ENCODE measurements around the gene PPP1R8. TPM values are rescaled to one million over a fixed set of nuclear protein-coding genes. Genes with fewer than 3 reads are reported as not detected.
"Not testable (repeated sequence)": the region's sequence is repeated elsewhere in the genome, so short reads cannot be mapped to it uniquely, and the experiment has no call there.

PPP1R8 gene
- total RNA-seq, 2 experiments from 2014 or later, result 42.9 to 43.8 TPM

DNA sequence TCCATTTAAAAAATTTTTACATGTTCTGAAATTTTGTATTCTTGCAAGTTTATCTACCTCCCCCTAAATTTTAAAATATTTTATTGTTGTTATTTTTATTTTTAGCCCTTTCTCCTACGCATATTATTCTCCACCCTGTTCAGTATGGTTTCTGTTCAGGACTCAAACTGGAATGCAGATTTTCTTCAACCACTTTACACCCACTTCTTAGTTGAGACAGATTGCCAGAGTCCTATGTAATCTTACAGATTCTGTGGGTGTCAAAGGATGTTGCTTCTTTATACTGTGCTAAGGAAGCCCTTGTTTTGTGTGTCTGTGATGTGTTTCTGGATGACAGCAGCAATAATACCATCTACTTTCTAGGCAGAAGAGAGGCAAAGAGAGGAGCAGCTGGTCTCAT lies 20.7 kb upstream of the PPP1R8 start:
- POLR2A ChIA-PET, result no interaction called here
- H3K27me3 Mint-ChIP-seq, result no peaks in the 10 kb centered on the region
- no peak overlapping the region for H3K4me3 Mint-ChIP-seq
- intact Hi-C loops (cut with micrococcal nuclease), result no loop called here
- peaks cover 7% of the 10 kb centered on the region for H3K4me1 Mint-ChIP-seq (ENCODE audit: low read depth)
- H3K36me3 Mint-ChIP-seq, result peaks cover 15% of the 10 kb centered on the region
- H3K27ac Mint-ChIP-seq, result no peak overlapping the region
- no peaks in the 10 kb centered on the region for H3K9me3 Mint-ChIP-seq
- no peak for DNase-seq
- CTCF ChIA-PET, result interaction anchor here (0.6 kb wide), 1 partner anchor 36 kb away, joined by 3 read pairs; no protein-coding TSS in a partner anchor

DNA sequence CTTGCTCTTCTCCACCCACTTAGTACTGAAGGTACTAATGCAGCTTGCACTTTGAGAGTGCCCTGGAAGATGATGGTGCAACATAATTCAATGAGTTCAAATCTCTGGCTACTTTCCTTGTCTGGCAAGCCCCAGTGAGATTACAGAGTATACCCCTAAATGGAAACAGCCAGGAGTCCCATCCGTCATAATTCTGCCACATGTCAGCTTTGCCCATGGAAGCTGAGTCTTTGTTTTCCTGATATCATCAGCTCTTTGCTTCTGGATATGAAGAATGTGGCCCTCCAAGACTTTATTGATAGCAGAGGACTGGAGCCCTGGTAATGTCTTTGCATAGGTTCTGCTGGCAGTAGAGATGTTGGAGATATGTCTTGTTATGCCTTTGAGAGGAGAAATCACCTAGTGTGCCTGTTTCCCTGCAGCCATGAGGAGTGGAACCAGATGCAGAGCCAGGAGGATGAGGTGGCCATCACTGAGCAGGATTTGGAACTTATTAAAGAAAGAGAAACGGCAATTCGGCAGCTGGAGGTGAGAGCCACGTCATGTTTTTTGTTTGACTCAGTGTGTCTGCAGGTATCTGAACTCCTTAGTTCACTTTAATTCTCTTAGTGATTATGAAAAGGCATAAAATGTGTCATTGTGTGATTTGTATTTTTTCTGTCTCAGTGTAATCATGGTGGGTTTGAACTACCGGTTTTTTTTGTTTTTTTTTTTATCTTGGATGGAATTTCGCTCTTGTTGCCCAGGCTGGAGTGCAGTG lies 18.7 kb upstream of the PPP1R8 start:
- DNase-seq, result peak; percentile 45
- H3K4me1 Mint-ChIP-seq (ENCODE audit: low read depth), result peaks cover 7% of the 10 kb centered on the region
- H3K27ac Mint-ChIP-seq, result peak overlapping the region; percentile 68
- H3K9me3 Mint-ChIP-seq, result no peaks in the 10 kb centered on the region
- peaks cover 20% of the 10 kb centered on the region for H3K36me3 Mint-ChIP-seq
- intact Hi-C loops (cut with micrococcal nuclease), result no loop called here
- no peak overlapping the region for H3K4me3 Mint-ChIP-seq
- CTCF ChIA-PET, result interaction anchor here (1.1 to 1.2 kb wide), 2 partner anchors 38 to 143 kb away, joined by 3 read pairs; no protein-coding TSS in a partner anchor
- POLR2A ChIA-PET, result interaction anchor here (1.3 kb wide), 1 partner anchor 19 kb away, joined by 3 read pairs; the partner anchor contains the start of gene PPP1R8
- H3K27me3 Mint-ChIP-seq, result no peaks in the 10 kb centered on the region

DNA sequence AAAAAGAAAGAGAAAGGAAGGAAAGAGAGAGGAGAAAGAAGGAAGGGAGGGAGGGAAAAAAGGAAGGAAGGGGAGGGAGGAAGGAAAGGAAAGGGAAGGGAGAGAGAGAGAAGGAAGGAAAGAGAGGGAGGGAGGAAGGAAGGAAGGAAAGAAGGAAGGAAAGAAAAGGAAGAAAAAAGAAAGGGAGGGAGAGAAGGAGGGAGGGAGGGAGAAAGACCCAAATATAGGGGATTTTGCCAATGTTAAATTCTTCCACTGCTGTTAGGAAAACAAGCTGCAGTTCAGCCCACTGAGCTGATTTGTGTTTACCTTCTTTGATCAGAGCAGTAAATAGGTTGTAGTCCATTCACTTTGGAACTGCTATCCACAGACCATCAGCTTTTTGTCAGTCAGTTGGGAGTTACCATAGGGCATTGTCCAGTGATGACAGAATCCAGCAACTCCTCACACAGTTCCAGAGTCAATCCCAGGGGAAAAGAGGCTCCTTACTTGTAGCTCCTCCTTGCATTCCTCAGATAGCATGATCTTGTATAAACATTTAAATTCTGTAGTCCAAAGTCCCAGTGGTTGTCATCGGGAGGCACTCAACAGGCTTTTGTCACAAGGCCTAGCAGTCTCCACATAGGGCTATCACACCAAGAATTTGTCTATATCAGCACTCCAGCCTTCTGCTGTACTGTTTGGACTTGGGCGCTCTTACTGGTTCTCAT lies 13.5 kb upstream of the PPP1R8 start:
- intact Hi-C loops (cut with micrococcal nuclease), result no loop called here
- Mint-ChIP-seq H3K9me3 (no peaks in the 10 kb centered on the region), H3K27ac (no peak overlapping the region), H3K36me3 (peaks cover 31% of the 10 kb centered on the region), H3K4me1 (ENCODE audit: low read depth) (peaks cover 3% of the 10 kb centered on the region), H3K27me3 (no peaks in the 10 kb centered on the region), H3K4me3 (no peak overlapping the region)
- CTCF ChIA-PET, result no interaction called here
- POLR2A ChIA-PET, result no interaction called here
- DNase-seq, result no peak

- H3K27ac Mint-ChIP-seq, result no peak overlapping the region
- ChIA-PET CTCF (no interaction called here), POLR2A (no interaction called here)
- H3K4me3 Mint-ChIP-seq, result no peak overlapping the region
- H3K36me3 Mint-ChIP-seq, result peaks cover 21% of the 10 kb centered on the region
- H3K9me3 Mint-ChIP-seq, result no peaks in the 10 kb centered on the region
- no peaks in the 10 kb centered on the region for H3K4me1 Mint-ChIP-seq (ENCODE audit: low read depth)
- intact Hi-C loops (cut with micrococcal nuclease), result no loop called here
- no peak for DNase-seq
- no peaks in the 10 kb centered on the region for H3K27me3 Mint-ChIP-seq
Measured at GRCh38 chr1:27821761-27822315, 8.7 kb upstream of the PPP1R8 start.

- no peaks in the 10 kb centered on the region for H3K9me3 Mint-ChIP-seq
- no peaks in the 10 kb centered on the region for H3K27me3 Mint-ChIP-seq
- peaks cover 14% of the 10 kb centered on the region for H3K36me3 Mint-ChIP-seq
- DNase-seq, result no peak
- CTCF ChIA-PET, result no interaction called here
- H3K4me1 Mint-ChIP-seq (ENCODE audit: low read depth), result no peaks in the 10 kb centered on the region
- intact Hi-C loops (cut with micrococcal nuclease), result no loop called here
- H3K27ac Mint-ChIP-seq, result no peak overlapping the region
- POLR2A ChIA-PET, result no interaction called here
- no peak overlapping the region for H3K4me3 Mint-ChIP-seq
Measured at GRCh38 chr1:27823784-27824183, 6.8 kb upstream of the PPP1R8 start.

- peaks cover 11% of the 10 kb centered on the region for H3K36me3 Mint-ChIP-seq
- ChIA-PET POLR2A (no interaction called here), CTCF (no interaction called here)
- no peaks in the 10 kb centered on the region for H3K4me1 Mint-ChIP-seq (ENCODE audit: low read depth)
- no peak overlapping the region for H3K4me3 Mint-ChIP-seq
- no peaks in the 10 kb centered on the region for H3K9me3 Mint-ChIP-seq
- intact Hi-C loops (cut with micrococcal nuclease), result no loop called here
- no peaks in the 10 kb centered on the region for H3K27me3 Mint-ChIP-seq
- H3K27ac Mint-ChIP-seq, result no peak overlapping the region
- no peak for DNase-seq
Measured at GRCh38 chr1:27824411-27824810, 6.2 kb upstream of the PPP1R8 start.

DNA sequence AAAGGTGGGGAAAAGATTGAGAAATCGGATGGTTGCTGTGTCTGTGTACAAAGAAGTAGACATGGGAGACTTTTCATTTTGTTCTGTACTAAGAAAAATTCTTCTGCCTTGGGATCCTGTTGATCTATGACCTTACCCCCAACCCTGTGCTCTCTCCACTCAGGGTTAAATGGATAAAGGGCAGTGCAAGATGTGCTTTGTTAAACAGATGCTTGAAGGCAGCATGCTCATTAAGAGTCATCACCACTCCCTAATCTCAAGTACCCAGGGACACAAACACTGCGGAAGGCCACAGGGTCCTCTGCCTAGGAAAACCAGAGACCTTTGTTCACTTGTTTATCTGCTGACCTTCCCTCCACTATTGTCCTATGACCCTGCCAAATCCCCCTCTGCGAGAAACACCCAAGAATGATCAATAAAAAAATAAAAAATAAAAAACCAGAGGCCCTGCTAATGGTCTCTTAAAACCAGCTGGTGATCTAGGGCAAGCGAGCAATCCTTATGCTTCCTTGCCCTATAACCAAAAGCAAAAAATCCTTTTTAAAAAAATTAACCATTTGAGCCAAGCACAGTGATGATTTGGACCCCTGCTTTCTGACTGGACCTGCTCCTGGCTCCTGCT lies 1.1 kb upstream of the PPP1R8 start:
- peak overlapping the region; percentile 23 for H3K27ac Mint-ChIP-seq
- peaks cover 24% of the 10 kb centered on the region for H3K4me1 Mint-ChIP-seq (ENCODE audit: low read depth)
- intact Hi-C loops (cut with micrococcal nuclease); DNase-seq; H3K9me3 Mint-ChIP-seq; H3K27me3 Mint-ChIP-seq: not testable (repeated sequence)
- H3K36me3 Mint-ChIP-seq, result peaks cover 12% of the 10 kb centered on the region
- ChIA-PET POLR2A (interaction anchor here (2.3 kb wide), 1 partner anchor 57 kb away, joined by 13 read pairs; the partner anchor contains the start of gene STX12), CTCF (interaction anchor here (0.5 to 2.3 kb wide), 4 partner anchors 59 to 160 kb away, joined by 3 to 10 read pairs (median 4); no protein-coding TSS in a partner anchor)
- peak overlapping the region; percentile 92 for H3K4me3 Mint-ChIP-seq

- peaks cover 34% of the 10 kb centered on the region for H3K4me1 Mint-ChIP-seq (ENCODE audit: low read depth)
- intact Hi-C loops (cut with micrococcal nuclease), result loop anchor here (1.0 to 10.0 kb wide), 2 partner anchors 107 to 162 kb away; partner anchors contain the start of gene FAM76A
- H3K36me3 Mint-ChIP-seq, result peaks cover 12% of the 10 kb centered on the region
Measured at GRCh38 chr1:27831568-27832410, 1.2 kb downstream of the PPP1R8 start.

DNA sequence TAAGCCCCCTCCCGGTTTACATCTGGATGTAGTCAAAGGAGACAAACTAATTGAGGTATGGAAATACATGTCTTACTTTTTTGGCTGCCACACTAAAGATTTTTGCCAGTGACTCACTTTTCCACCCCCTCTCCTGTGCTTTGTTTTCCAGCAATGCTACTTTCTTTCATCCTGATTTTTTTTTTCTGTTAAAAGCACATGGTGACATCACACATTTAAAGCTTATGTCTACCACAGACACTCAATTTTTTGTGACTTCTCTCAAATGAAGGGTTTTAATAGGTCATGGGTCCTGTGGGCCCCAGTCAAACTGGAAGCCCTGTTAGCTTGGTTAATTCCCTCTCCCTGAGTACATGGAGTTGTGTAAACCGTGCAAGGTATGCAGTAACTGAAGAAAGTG lies 2.2 kb downstream of the PPP1R8 start:
- H3K4me3 Mint-ChIP-seq, result no peak overlapping the region
- no peak overlapping the region for H3K27ac Mint-ChIP-seq
- peaks cover 12% of the 10 kb centered on the region for H3K36me3 Mint-ChIP-seq
- no peaks in the 10 kb centered on the region for H3K9me3 Mint-ChIP-seq
- no peaks in the 10 kb centered on the region for H3K27me3 Mint-ChIP-seq
- intact Hi-C loops (cut with micrococcal nuclease), result loop anchor here (1.0 to 10.0 kb wide), 2 partner anchors 108 to 163 kb away; partner anchors contain the start of gene FAM76A
- H3K4me1 Mint-ChIP-seq (ENCODE audit: low read depth), result peaks cover 34% of the 10 kb centered on the region
- ChIA-PET CTCF (interaction anchor here (0.6 to 2.3 kb wide), 3 partner anchors 25 to 163 kb away, joined by 3 to 10 read pairs (median 7); no protein-coding TSS in a partner anchor), POLR2A (interaction anchor here (1.2 to 1.8 kb wide), 2 partner anchors 60 to 161 kb away, joined by 5 to 6 read pairs; partner anchors contain the start of genes IFI6 and STX12)
- DNase-seq, result no peak

More at GRCh38 chr1:27831568-27832410, 1.2 kb downstream of the PPP1R8 start:
- DNase-seq, result no peak
- Mint-ChIP-seq H3K4me3 (peak overlapping the region; percentile 92), H3K27ac (peak overlapping the region; percentile 87), H3K27me3 (no peaks in the 10 kb centered on the region), H3K9me3 (no peaks in the 10 kb centered on the region)
- CTCF ChIA-PET, result interaction anchor here (1.8 to 2.3 kb wide), 3 partner anchors 26 to 162 kb away, joined by 4 to 10 read pairs (median 7); no protein-coding TSS in a partner anchor
- POLR2A ChIA-PET, result interaction anchor here (0.7 to 2.3 kb wide), 5 partner anchors 59 to 750 kb away, joined by 3 to 13 read pairs (median 5); partner anchors contain the start of gene STX12

DNA sequence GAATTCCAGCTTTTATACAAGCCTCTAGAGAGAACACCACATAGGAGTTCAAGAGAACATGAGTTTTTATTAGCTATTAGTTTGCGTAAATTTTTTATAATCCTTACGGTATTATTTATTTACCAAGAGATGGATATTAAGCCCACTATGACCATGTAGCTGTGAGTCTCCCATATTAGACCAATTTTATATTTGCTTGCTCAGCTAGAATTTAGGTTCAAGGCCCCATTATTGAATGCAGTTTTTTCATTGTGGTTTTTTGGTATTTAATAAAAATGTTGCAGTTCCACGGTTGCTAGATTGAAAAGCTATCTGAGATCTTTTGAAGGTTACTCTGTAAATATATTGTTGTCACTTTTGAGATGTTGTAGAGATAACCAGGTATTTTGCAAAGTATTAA lies 2.9 kb downstream of the PPP1R8 start:
- peaks cover 12% of the 10 kb centered on the region for H3K36me3 Mint-ChIP-seq
- POLR2A ChIA-PET, result interaction anchor here (1.2 to 1.8 kb wide), 2 partner anchors 60 to 161 kb away, joined by 5 to 6 read pairs; partner anchors contain the start of genes IFI6 and STX12
- H3K9me3 Mint-ChIP-seq, result no peaks in the 10 kb centered on the region
- no peaks in the 10 kb centered on the region for H3K27me3 Mint-ChIP-seq
- intact Hi-C loops (cut with micrococcal nuclease), result loop anchor here (10.0 kb wide), 1 partner anchor 109 kb away; the partner anchor contains the start of gene FAM76A
- DNase-seq, result no peak
- CTCF ChIA-PET, result interaction anchor here (0.6 to 1.8 kb wide), 4 partner anchors 25 to 164 kb away, joined by 3 to 7 read pairs (median 4); no protein-coding TSS in a partner anchor
- H3K27ac Mint-ChIP-seq, result no peak overlapping the region
- no peak overlapping the region for H3K4me3 Mint-ChIP-seq
- peaks cover 34% of the 10 kb centered on the region for H3K4me1 Mint-ChIP-seq (ENCODE audit: low read depth)
